Subcutaneous adipose tissue (tissue), 4 donors: ENCODE results near the gene NRAP. TPM values are rescaled to one million over a fixed set of nuclear protein-coding genes. Genes with fewer than 3 reads are reported as not detected.

Experiments
- CTCF ChIP-seq: fragments of 450-650 bp; IDR thresholded peaks from one replicate; pipeline ENCODE4 v1.5.1; 2016; ENCODE audit warnings: low read depth, mild to moderate bottlenecking, control low read depth, antibody characterized with exemption, moderate library complexity
- total RNA-seq, 4 donors: library from RNA; depleted of rRNA; stranded (reverse); fragments of >200 nt; gene quantifications; one replicate each; pipeline ENCODE4 v1.1.0, GENCODE V29; 2016

Gene NRAP
- total RNA-seq, 4 donors from 2014 or later = not detected

GRCh38 chr10:113631684-113632367 lies 32.0 kb downstream of the NRAP start:
- no peak for TF ChIP-seq CTCF

GRCh38 chr10:113630929-113631533 lies 32.8 kb downstream of the NRAP start:
- no peak for TF ChIP-seq CTCF

- TF ChIP-seq CTCF = no peak
Observed at GRCh38 chr10:113628607-113629153, 35.2 kb downstream of the NRAP start.

- TF ChIP-seq CTCF = no peak
Observed at GRCh38 chr10:113627836-113628235, 36.0 kb downstream of the NRAP start.

- TF ChIP-seq CTCF = no peak
Observed at GRCh38 chr10:113626809-113627355, 37.0 kb downstream of the NRAP start.

GRCh38 chr10:113625461-113626186 lies 38.2 kb downstream of the NRAP start:
- TF ChIP-seq CTCF = no peak

GRCh38 chr10:113622831-113623230 lies 41.0 kb downstream of the NRAP start:
- TF ChIP-seq CTCF = no peak
